GM12801 (cell line): Measurements from ENCODE around the gene SNAP23.

Experiments
- TF ChIP-seq, protein P1 (sequence below): IDR thresholded peaks from one replicate; pipeline ENCODE4 v1.5.1; 2011; ENCODE audit warnings: control low read depth; ENCODE audit not compliant: insufficient read length; ENCODE audit errors: extremely low read depth

The SNAP23 gene

GRCh38 chr15:42483677-42484076 lies 11.8 kb upstream of the SNAP23 start:
- TF ChIP-seq, protein P1, sequence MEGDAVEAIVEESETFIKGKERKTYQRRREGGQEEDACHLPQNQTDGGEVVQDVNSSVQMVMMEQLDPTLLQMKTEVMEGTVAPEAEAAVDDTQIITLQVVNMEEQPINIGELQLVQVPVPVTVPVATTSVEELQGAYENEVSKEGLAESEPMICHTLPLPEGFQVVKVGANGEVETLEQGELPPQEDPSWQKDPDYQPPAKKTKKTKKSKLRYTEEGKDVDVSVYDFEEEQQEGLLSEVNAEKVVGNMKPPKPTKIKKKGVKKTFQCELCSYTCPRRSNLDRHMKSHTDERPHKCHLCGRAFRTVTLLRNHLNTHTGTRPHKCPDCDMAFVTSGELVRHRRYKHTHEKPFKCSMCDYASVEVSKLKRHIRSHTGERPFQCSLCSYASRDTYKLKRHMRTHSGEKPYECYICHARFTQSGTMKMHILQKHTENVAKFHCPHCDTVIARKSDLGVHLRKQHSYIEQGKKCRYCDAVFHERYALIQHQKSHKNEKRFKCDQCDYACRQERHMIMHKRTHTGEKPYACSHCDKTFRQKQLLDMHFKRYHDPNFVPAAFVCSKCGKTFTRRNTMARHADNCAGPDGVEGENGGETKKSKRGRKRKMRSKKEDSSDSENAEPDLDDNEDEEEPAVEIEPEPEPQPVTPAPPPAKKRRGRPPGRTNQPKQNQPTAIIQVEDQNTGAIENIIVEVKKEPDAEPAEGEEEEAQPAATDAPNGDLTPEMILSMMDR: no peak

- TF ChIP-seq, protein P1: no peak
These were observed 5.2 kb upstream of the SNAP23 start for GRCh38 chr15:42490291-42490670.

GRCh38 chr15:42490671-42491538 lies 4.5 kb upstream of the SNAP23 start, which contains the start of gene ZNF106:
Gene ZNF106 (minus strand): TSS chr15:42491141. CDS start chr15:42472289, 18,852 bp downstream.
- TF ChIP-seq, protein P1: no peak

GRCh38 chr15:42491539-42492225 lies 3.8 kb upstream of the SNAP23 start:
- TF ChIP-seq, protein P1: no peak

GRCh38 chr15:42493679-42494078 lies 1.8 kb upstream of the SNAP23 start:
- TF ChIP-seq, protein P1: no peak

DNA sequence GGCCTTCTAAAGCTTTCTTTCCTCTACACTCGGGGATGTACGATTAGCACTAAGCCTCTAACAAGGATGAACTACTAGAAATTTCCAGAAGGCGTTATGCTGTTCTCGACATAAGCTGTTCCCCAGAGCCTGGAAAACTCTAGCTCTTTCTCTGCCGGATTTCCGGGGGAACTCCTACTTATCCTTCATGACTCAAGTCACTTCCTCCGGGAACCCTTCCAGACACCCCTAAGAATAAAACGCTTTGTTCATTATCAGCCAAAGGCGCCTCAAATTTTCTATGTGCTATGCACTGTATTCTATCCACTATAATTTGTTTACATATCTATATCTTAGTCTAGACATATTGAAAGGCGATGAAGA lies 455 bp upstream of the SNAP23 start:
- TF ChIP-seq, protein P1: no peak

DNA sequence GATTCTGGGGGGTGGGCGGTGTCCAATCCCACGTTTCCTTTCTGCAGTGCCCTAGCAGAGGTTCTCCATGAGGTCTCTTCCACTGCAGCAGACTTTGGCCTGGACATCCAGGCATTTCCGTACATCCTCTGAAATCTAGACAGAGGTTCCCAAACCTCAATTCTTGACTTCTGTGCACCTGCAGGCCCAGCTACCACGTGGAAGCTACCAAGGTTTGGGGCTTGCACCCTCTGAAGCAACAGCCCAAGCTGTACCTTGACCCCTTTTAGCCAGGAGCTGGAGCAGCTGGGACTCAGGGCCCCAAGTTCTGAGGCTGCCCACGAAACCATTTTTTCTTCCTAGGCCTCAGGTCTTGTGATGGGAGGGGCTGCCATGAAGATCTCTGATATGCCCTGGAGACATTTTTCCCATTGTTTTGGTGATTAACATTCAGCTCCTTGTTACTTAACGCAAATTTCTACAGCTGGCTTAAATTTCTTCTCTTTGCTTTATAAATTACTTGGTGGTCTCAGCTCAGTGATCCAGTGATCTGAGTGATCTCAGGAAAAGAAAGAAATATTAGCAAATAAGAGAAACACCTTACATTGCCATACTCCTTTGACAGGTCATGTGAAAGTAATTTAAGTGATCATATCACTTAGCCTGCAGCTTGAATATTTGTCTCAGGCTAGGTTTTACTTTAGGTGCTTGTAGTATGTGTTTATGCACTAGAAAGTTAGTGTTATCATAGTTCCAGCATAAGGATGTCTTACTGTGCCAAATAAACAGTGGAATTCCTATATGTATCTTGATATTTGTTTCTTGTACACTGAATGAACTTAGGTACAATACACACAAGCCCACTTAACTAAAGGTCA lies 3.0 kb downstream of the SNAP23 start:
- TF ChIP-seq, protein P1: no peak
